ENCODE results near the gene TMTC2.

TMTC2 gene

DNA sequence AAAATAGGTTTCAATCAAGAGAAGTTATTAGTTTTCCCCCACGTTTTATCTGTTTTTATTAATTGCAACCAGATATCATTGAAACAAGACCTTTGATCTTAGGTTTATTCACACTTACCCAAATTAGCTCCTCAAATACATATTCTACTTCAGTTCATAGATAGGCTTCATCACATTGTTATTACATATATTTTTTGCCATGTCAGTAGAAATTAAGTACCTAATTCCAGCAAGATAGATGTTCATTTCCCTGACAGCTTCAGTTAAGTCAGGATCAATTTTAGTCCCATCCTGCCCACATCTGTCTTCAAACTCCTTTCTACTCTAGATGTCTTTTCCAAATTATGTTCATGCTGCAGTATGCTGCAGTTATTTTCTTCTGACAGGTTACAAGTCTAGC lies 388.8 kb downstream of the TMTC2 start:
- H3K9me3 ChIP-seq (ENCODE audit: control insufficient read depth in 2 of 2, low read length in 2 of 2), result no peaks in the 10 kb centered on the region

DNA sequence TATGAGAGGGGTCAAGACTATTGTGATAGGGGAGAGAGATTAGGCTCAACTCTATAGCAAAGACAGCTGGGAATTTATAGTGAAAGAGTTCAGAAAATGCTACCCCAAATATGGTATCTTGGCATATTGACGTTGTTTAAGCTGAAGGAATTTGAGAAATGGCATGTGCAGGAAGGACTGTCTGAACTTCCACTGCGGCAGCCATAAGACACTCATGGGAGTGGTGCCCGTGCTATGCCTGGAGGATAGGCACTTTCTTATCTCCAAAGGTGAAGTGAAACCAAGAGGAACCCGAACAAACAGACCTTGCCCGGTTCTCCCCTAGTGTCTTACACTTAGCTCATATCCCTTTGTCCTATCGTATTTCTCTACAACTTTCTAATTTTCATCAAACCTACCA lies 390.3 kb downstream of the TMTC2 start:
- Histone ChIP-seq H3K9me3 (ENCODE audit: control insufficient read depth in 2 of 2, low read length in 2 of 2) (no peaks in the 10 kb centered on the region), H3K36me3 (ENCODE audit: control insufficient read depth in 2 of 2, insufficient read depth in 2 of 2, low read length in 2 of 2) (no peaks in the 10 kb centered on the region), H3K27ac (ENCODE audit: low read length) (no peak overlapping the region), H3K4me1 (ENCODE audit: control insufficient read depth, insufficient read depth, low read length) (peaks cover 2% of the 10 kb centered on the region), H3K27me3 (ENCODE audit: control insufficient read depth in 1 of 2, insufficient read depth in 2 of 2, low read length in 2 of 2) (no peaks in the 10 kb centered on the region), H3K4me3 (ENCODE audit: low read length in 2 of 2) (no peak overlapping the region), H3K9ac (ENCODE audit: low read length in 2 of 2) (no peak overlapping the region)

More for the DNA sequence above, 388.8 kb downstream of the TMTC2 start:
- H3K27me3 ChIP-seq (ENCODE audit: control insufficient read depth in 1 of 2, insufficient read depth in 2 of 2, low read length in 2 of 2), result no peaks in the 10 kb centered on the region
- no peak overlapping the region for H3K4me3 ChIP-seq (ENCODE audit: low read length in 2 of 2)
- H3K4me1 ChIP-seq (ENCODE audit: control insufficient read depth, insufficient read depth, low read length), result peaks cover 2% of the 10 kb centered on the region
- no peaks in the 10 kb centered on the region for H3K36me3 ChIP-seq (ENCODE audit: control insufficient read depth in 2 of 2, insufficient read depth in 2 of 2, low read length in 2 of 2)
- no peak overlapping the region for H3K27ac ChIP-seq (ENCODE audit: low read length)
- H3K9ac ChIP-seq (ENCODE audit: low read length in 2 of 2), result no peak overlapping the region

DNA sequence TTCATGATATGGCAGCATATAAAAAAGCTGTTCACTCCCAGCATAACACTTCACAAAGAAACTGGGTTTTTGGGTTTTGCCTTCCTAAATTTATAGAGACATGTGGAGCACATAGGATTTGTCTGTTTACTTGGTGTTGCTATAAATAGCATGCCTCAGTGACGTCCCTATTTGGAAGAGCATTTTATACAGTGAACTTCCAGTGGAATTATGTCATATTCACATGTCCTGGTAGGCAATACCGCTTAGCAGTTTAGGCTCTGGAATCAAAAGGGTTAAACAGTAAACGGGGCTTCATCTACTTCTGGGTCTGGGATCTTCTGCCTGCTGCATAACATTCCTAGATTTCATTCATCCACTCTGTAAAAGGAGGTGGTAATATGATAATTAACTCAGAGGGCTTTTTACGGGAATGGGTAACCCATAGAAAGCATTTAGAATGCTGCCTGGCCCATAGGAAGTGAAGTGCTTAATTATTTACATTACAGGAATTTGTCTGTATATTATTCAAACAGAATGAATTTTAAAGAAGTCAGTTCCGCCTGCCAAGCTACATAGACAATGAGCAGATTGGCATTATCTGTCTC lies 396.1 kb downstream of the TMTC2 start:
- Histone ChIP-seq H3K4me1 (ENCODE audit: control insufficient read depth, insufficient read depth, low read length) (peaks cover 5% of the 10 kb centered on the region), H3K27ac (ENCODE audit: low read length) (no peak overlapping the region), H3K4me3 (ENCODE audit: low read length in 2 of 2) (peak overlapping the region in 1 of 2 donors; percentile 24)

DNA sequence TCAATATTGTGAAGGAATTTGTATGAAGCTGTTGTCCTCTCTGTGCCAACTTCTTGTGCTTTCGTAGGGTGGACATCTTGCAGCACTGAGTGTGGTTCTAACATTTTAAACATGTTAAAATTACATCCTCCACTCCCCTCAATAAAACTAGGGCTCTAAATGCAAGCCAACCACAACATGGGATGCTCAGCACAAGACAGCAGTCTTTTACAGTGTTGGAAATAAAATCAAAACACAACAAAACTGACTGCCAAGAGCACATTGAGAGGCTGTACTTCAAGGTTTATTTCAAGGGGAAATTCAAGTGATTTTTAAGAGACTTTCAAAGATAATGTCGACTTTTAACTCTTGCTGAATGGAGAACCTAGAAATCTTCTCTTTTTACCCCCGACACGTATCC lies 396.9 kb downstream of the TMTC2 start:
- no peak overlapping the region for H3K9ac ChIP-seq (ENCODE audit: low read length in 2 of 2)
- H3K4me3 ChIP-seq (ENCODE audit: low read length in 2 of 2), result peak overlapping the region in 1 of 2 donors; percentile 24
- no peaks in the 10 kb centered on the region for H3K36me3 ChIP-seq (ENCODE audit: control insufficient read depth in 2 of 2, insufficient read depth in 2 of 2, low read length in 2 of 2)
- H3K27me3 ChIP-seq (ENCODE audit: control insufficient read depth in 1 of 2, insufficient read depth in 2 of 2, low read length in 2 of 2), result no peaks in the 10 kb centered on the region
- no peaks in the 10 kb centered on the region for H3K9me3 ChIP-seq (ENCODE audit: control insufficient read depth in 2 of 2, low read length in 2 of 2)
- peaks cover 5% of the 10 kb centered on the region for H3K4me1 ChIP-seq (ENCODE audit: control insufficient read depth, insufficient read depth, low read length)
- H3K27ac ChIP-seq (ENCODE audit: low read length), result no peak overlapping the region

More for the DNA sequence above, 396.1 kb downstream of the TMTC2 start:
- no peaks in the 10 kb centered on the region for H3K9me3 ChIP-seq (ENCODE audit: control insufficient read depth in 2 of 2, low read length in 2 of 2)
- H3K9ac ChIP-seq (ENCODE audit: low read length in 2 of 2), result no peak overlapping the region
- H3K36me3 ChIP-seq (ENCODE audit: control insufficient read depth in 2 of 2, insufficient read depth in 2 of 2, low read length in 2 of 2), result no peaks in the 10 kb centered on the region
- H3K27me3 ChIP-seq (ENCODE audit: control insufficient read depth in 1 of 2, insufficient read depth in 2 of 2, low read length in 2 of 2), result no peaks in the 10 kb centered on the region

DNA sequence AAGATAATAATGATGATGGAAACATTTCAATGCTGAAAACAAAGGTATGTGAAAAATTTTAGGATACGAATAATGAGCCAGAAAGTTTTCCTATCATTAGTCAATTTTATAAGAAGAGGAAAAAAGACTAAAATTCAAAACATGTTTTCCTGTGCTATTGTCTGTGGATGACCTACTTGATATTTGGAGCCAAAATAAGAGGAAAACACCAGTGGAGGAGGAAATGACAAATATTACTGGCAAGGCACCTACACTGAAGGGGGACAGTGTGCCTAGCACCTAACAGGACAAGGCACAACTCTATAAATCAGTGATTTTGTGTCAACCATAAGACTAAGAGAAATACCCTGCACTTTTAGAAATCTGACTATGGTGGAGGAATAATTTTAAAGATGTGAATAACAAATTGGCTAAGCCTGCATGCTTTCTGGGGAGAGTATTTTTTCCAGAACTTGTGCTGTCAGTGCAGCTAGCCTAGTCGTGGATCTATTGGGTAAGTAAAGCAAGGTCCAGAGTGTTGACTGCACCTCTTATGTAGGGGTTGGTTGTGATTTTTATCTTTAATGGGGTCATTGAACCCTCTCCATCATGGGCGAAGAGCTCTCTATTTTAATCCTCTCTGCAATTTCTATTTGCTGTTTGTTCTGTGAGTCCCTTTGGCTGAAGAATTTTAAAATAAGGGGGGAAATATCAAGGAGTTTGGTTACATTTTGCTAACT lies 398.0 kb downstream of the TMTC2 start:
- Histone ChIP-seq H3K36me3 (ENCODE audit: control insufficient read depth in 2 of 2, insufficient read depth in 2 of 2, low read length in 2 of 2) (no peaks in the 10 kb centered on the region), H3K27me3 (ENCODE audit: control insufficient read depth in 1 of 2, insufficient read depth in 2 of 2, low read length in 2 of 2) (no peaks in the 10 kb centered on the region), H3K9ac (ENCODE audit: low read length in 2 of 2) (no peak overlapping the region), H3K27ac (ENCODE audit: low read length) (no peak overlapping the region), H3K4me3 (ENCODE audit: low read length in 2 of 2) (no peak overlapping the region), H3K4me1 (ENCODE audit: control insufficient read depth, insufficient read depth, low read length) (peaks cover 5% of the 10 kb centered on the region), H3K9me3 (ENCODE audit: control insufficient read depth in 2 of 2, low read length in 2 of 2) (no peaks in the 10 kb centered on the region)

DNA sequence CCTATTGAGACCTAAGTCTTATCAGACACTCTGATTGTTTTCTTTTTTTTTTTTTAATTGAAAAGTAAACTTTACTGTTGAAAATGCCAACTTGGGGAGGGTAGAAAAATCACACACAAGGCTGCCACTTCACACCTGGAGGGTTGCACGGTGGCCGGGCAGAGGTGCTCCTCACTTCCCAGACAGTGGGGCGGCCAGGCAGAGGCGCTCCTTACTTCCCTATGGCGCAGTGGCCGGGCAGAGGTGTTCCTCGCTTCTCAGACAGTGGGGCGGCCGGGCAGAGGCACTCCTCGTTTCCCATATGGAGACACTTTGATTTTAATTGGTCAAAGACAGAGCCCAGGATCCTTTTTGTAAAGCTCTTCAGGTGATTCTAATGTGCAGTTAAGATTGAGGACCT lies 399.3 kb downstream of the TMTC2 start:
- H3K27ac ChIP-seq (ENCODE audit: low read length), result no peak overlapping the region
- H3K4me1 ChIP-seq (ENCODE audit: control insufficient read depth, insufficient read depth, low read length), result peaks cover 5% of the 10 kb centered on the region
- no peak overlapping the region for H3K4me3 ChIP-seq (ENCODE audit: low read length in 2 of 2)
- H3K27me3 ChIP-seq (ENCODE audit: control insufficient read depth in 1 of 2, insufficient read depth in 2 of 2, low read length in 2 of 2), result no peaks in the 10 kb centered on the region
- H3K9ac ChIP-seq (ENCODE audit: low read length in 2 of 2), result no peak overlapping the region
- no peaks in the 10 kb centered on the region for H3K9me3 ChIP-seq (ENCODE audit: control insufficient read depth in 2 of 2, low read length in 2 of 2)
- H3K36me3 ChIP-seq (ENCODE audit: control insufficient read depth in 2 of 2, insufficient read depth in 2 of 2, low read length in 2 of 2), result no peaks in the 10 kb centered on the region

DNA sequence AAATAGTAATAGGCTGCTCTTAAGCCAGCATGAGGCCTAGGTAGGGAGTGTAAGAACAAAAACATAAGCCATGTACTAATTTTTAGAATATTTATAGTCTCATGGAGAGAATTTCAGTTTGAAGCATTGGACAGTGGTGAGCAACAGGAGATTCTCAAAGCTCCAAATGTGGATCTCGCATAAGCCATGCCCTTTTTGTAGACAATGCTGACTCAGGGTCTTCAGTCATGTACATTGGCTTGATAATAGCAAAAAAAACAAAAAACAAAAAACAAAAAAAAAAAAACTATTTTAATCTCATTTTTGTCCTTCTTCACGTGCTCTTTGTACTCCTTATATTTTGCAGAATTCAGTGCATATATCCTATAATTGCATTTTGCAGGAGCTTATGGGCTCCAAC lies 402.9 kb downstream of the TMTC2 start:
- Histone ChIP-seq H3K4me1 (ENCODE audit: control insufficient read depth, insufficient read depth, low read length) (no peaks in the 10 kb centered on the region), H3K27me3 (ENCODE audit: control insufficient read depth in 1 of 2, insufficient read depth in 2 of 2, low read length in 2 of 2) (no peaks in the 10 kb centered on the region), H3K36me3 (ENCODE audit: control insufficient read depth in 2 of 2, insufficient read depth in 2 of 2, low read length in 2 of 2) (no peaks in the 10 kb centered on the region), H3K9ac (ENCODE audit: low read length in 2 of 2) (no peak overlapping the region), H3K9me3 (ENCODE audit: control insufficient read depth in 2 of 2, low read length in 2 of 2) (no peaks in the 10 kb centered on the region), H3K4me3 (ENCODE audit: low read length in 2 of 2) (no peak overlapping the region), H3K27ac (ENCODE audit: low read length) (no peak overlapping the region)

DNA sequence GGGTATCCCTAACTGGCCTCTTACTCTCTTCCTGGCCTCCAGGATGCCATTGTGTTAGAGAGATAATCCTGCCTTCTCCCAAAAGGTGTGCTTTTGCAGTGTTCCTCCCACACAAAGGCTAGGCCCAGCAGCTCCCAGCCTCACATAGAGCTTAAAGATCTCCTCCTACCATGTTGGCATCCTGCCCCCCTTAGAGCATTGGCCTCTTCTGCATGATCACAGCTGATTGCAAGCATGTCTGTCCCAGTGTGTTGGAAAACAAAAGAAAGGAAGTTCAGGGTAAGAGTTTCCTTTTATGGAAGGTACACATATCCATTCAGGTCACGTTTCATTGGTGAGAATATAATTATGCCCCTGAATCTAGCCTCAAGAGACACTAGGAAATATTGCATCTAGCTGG lies 405.4 kb downstream of the TMTC2 start:
- no peak overlapping the region for H3K9ac ChIP-seq (ENCODE audit: low read length in 2 of 2)
- no peak overlapping the region for H3K27ac ChIP-seq (ENCODE audit: low read length)
- no peaks in the 10 kb centered on the region for H3K27me3 ChIP-seq (ENCODE audit: control insufficient read depth in 1 of 2, insufficient read depth in 2 of 2, low read length in 2 of 2)
- H3K4me1 ChIP-seq (ENCODE audit: control insufficient read depth, insufficient read depth, low read length), result no peaks in the 10 kb centered on the region
- no peaks in the 10 kb centered on the region for H3K36me3 ChIP-seq (ENCODE audit: control insufficient read depth in 2 of 2, insufficient read depth in 2 of 2, low read length in 2 of 2)
- H3K4me3 ChIP-seq (ENCODE audit: low read length in 2 of 2), result no peak overlapping the region
- no peaks in the 10 kb centered on the region for H3K9me3 ChIP-seq (ENCODE audit: control insufficient read depth in 2 of 2, low read length in 2 of 2)

DNA sequence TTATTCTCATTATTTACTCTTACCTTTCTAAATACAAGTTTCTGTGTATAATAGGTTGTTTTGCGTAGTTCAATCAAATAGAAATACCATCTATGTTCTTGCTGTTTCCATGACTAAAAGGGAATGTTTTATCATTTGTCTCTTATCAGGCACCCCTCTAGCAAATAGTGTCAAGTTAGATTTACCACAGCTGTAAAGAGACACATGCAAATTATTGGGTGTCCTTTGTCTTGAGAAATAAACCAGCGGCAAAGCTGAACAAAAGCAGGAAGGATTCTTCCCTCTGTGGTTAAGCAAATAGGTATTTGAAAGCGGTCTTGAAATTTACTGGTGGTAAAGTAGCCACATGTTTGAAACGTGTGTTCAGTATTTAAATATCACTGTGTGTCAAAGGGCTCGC lies 405.9 kb downstream of the TMTC2 start:
- Histone ChIP-seq H3K4me1 (ENCODE audit: control insufficient read depth, insufficient read depth, low read length) (no peaks in the 10 kb centered on the region), H3K4me3 (ENCODE audit: low read length in 2 of 2) (no peak overlapping the region), H3K9ac (ENCODE audit: low read length in 2 of 2) (no peak overlapping the region), H3K27ac (ENCODE audit: low read length) (no peak overlapping the region), H3K27me3 (ENCODE audit: control insufficient read depth in 1 of 2, insufficient read depth in 2 of 2, low read length in 2 of 2) (no peaks in the 10 kb centered on the region), H3K36me3 (ENCODE audit: control insufficient read depth in 2 of 2, insufficient read depth in 2 of 2, low read length in 2 of 2) (no peaks in the 10 kb centered on the region), H3K9me3 (ENCODE audit: control insufficient read depth in 2 of 2, low read length in 2 of 2) (no peaks in the 10 kb centered on the region)

DNA sequence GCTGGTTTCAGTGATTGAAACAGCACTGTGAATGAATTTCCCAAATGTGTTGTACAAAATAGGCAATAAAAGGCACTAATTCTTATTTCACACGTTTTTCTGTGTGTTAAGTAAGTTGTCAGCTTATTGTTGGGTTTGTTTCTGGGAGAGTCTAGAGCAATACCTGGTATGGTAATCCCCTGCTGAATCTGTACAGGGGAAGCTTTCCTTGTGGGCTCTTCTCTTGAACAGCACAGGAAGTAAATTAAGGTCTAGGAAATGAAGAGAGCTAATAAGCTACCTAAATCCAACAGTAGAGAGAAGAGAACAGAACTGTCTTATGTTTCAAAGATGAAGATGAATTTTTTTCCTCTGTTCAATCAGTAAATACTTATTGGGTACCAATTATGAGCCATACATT lies 406.7 kb downstream of the TMTC2 start:
- H3K27me3 ChIP-seq (ENCODE audit: control insufficient read depth in 1 of 2, insufficient read depth in 2 of 2, low read length in 2 of 2), result no peaks in the 10 kb centered on the region
- H3K27ac ChIP-seq (ENCODE audit: low read length), result no peak overlapping the region
- H3K9me3 ChIP-seq (ENCODE audit: control insufficient read depth in 2 of 2, low read length in 2 of 2), result no peaks in the 10 kb centered on the region
- H3K9ac ChIP-seq (ENCODE audit: low read length in 2 of 2), result no peak overlapping the region
- no peak overlapping the region for H3K4me3 ChIP-seq (ENCODE audit: low read length in 2 of 2)
- H3K36me3 ChIP-seq (ENCODE audit: control insufficient read depth in 2 of 2, insufficient read depth in 2 of 2, low read length in 2 of 2), result no peaks in the 10 kb centered on the region
- H3K4me1 ChIP-seq (ENCODE audit: control insufficient read depth, insufficient read depth, low read length), result no peaks in the 10 kb centered on the region

DNA sequence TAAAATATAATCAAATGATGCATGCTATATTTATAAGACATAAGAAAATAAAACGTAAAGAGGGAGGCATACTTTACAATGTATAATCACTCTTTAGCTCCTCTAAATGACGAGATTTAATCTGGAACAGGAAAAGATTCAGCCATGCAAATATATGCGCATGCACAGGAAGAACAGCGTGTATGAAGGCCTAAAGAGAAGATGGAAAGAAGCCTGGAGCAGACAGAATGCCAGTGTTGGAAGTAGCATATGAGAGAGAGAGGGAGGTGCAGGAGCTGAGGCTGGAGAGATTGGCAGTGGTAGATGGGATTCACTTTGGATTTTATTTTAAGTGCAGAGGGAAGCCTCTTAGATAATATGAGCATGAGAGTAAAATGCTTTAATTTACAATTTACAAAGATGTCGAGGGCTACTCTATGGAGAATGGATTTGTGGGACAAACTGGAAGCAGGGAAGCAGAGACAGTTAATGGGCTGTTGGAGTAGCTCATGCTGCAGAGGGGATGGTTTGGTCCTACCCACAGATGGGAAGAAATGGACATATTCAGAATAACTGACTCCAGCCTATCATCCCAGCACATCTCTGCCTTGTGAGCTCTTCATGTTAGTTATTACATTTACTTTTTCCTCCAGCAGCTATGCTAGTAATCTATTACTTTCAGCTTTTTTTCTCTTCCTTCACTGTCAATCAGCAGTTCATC lies 411.1 kb downstream of the TMTC2 start:
- no peak overlapping the region for H3K9ac ChIP-seq (ENCODE audit: low read length in 2 of 2)
- H3K4me1 ChIP-seq (ENCODE audit: control insufficient read depth, insufficient read depth, low read length), result no peaks in the 10 kb centered on the region
- no peak overlapping the region for H3K27ac ChIP-seq (ENCODE audit: low read length)
- H3K4me3 ChIP-seq (ENCODE audit: low read length in 2 of 2), result no peak overlapping the region
- H3K36me3 ChIP-seq (ENCODE audit: control insufficient read depth in 2 of 2, insufficient read depth in 2 of 2, low read length in 2 of 2), result no peaks in the 10 kb centered on the region
- H3K27me3 ChIP-seq (ENCODE audit: control insufficient read depth in 1 of 2, insufficient read depth in 2 of 2, low read length in 2 of 2), result no peaks in the 10 kb centered on the region
- H3K9me3 ChIP-seq (ENCODE audit: control insufficient read depth in 2 of 2, low read length in 2 of 2), result no peaks in the 10 kb centered on the region
